GM12892 (cell line): ENCODE results near the gene GPR89A.
"Not testable (repeated sequence)": the region's sequence is repeated elsewhere in the genome, so short reads cannot be mapped to it uniquely, and the experiment has no call there.

Experiments used
- DNase-seq: peaks from one replicate; pipeline ENCODE4 v3.0.0; 2011; ENCODE audit not compliant: insufficient read length
- FAIRE-seq: peaks from 2 replicates; lab custom pipeline; 2011; peaks lifted over from hg19 to GRCh38; lab: Jason Lieb, UNC
- POLR2A ChIP-seq: IDR thresholded peaks from 2 replicates; pipeline ENCODE4 v1.6.1; 2011; ENCODE audit warnings: low read depth, low read length, control low read depth
- POLR2AphosphoS5 ChIP-seq: IDR thresholded peaks from 2 replicates; pipeline ENCODE4 v1.6.1; 2011; ENCODE audit warnings: low read depth, low read length, control low read depth
- TAF1 ChIP-seq: IDR thresholded peaks from 2 replicates; pipeline ENCODE4 v1.6.1; 2011; ENCODE audit warnings: low read depth, mild to moderate bottlenecking, control low read depth, low read length, borderline replicate concordance

GPR89A gene

GRCh38 chr1:145670995-145671745 is 63.4 kb downstream of the GPR89A start:
- not testable (repeated sequence) for FAIRE-seq, DNase-seq

GRCh38 chr1:145673217-145673616 is 65.4 kb downstream of the GPR89A start:
- FAIRE-seq = not testable (repeated sequence)

GRCh38 chr1:145684858-145685257 is 77.1 kb downstream of the GPR89A start:
- DNase-seq, FAIRE-seq: not testable (repeated sequence)

More at GRCh38 chr1:145673217-145673616, 65.4 kb downstream of the GPR89A start:
- DNase-seq = not testable (repeated sequence)

GRCh38 chr1:145686078-145686477 is 78.3 kb downstream of the GPR89A start:
- not testable (repeated sequence) for FAIRE-seq, DNase-seq

- no peak for FAIRE-seq
- TF ChIP-seq TAF1 (no peak), POLR2AphosphoS5 (no peak), POLR2A (no peak)
Observed at GRCh38 chr1:145688328-145688727, 80.5 kb downstream of the GPR89A start.

GRCh38 chr1:145688924-145689323 is 81.1 kb downstream of the GPR89A start:
- DNase-seq (no peak), FAIRE-seq (no peak)
- TF ChIP-seq POLR2AphosphoS5 (no peak), POLR2A (no peak), TAF1 (no peak)

More at GRCh38 chr1:145688328-145688727, 80.5 kb downstream of the GPR89A start:
- DNase-seq = no peak

GRCh38 chr1:145689922-145690321 is 82.1 kb downstream of the GPR89A start:
- FAIRE-seq = no peak
- no peak for DNase-seq
- no peak for TF ChIP-seq TAF1
- TF ChIP-seq POLR2AphosphoS5 = no peak
- TF ChIP-seq POLR2A = no peak

GRCh38 chr1:145690587-145691558 is 83.1 kb downstream of the GPR89A start:
- no peak for TF ChIP-seq POLR2A
- no peak for TF ChIP-seq POLR2AphosphoS5
- no peak for TF ChIP-seq TAF1
- DNase-seq = peak; percentile 31
- FAIRE-seq = peak; percentile 64

- DNase-seq (no peak), FAIRE-seq (no peak)
- TF ChIP-seq POLR2A = no peak
- TF ChIP-seq POLR2AphosphoS5 = no peak
- TF ChIP-seq TAF1 = no peak
Observed at GRCh38 chr1:145692785-145693443, 85.1 kb downstream of the GPR89A start.

GRCh38 chr1:145695821-145696629 is 88.2 kb downstream of the GPR89A start:
- DNase-seq = no peak
- FAIRE-seq = no peak
- TF ChIP-seq POLR2AphosphoS5 (no peak), TAF1 (no peak)

GRCh38 chr1:145696630-145696960 is 88.8 kb downstream of the GPR89A start:
- DNase-seq (no peak), FAIRE-seq (no peak)
- no peak for TF ChIP-seq TAF1
- TF ChIP-seq POLR2A = no peak
- TF ChIP-seq POLR2AphosphoS5 = no peak

- no peak for FAIRE-seq
- TF ChIP-seq TAF1 (no peak), POLR2A (no peak), POLR2AphosphoS5 (no peak)
- no peak for DNase-seq
Observed at GRCh38 chr1:145701306-145701862, 93.6 kb downstream of the GPR89A start.
